Skeletal muscle satellite cell (primary cell): Measurements from ENCODE around the gene SPSB2.

Experiments used
- H3K27me3 ChIP-seq: 2 replicates; pipeline ENCODE4 v1.7.0; 2013; ENCODE audit warnings: low read length; ENCODE audit not compliant: control insufficient read depth, insufficient read depth
- H3K36me3 ChIP-seq: 2 replicates; pipeline ENCODE4 v1.7.0; 2013; ENCODE audit warnings: mild to moderate bottlenecking, control low read depth, low read length; ENCODE audit not compliant: insufficient read depth
- H3K4me1 ChIP-seq: 2 replicates; pipeline ENCODE4 v1.7.0; 2013; ENCODE audit warnings: low read length; ENCODE audit not compliant: control insufficient read depth, insufficient read depth
- H3K4me2 ChIP-seq: 2 replicates; pipeline ENCODE4 v1.7.0; 2013; ENCODE audit warnings: mild to moderate bottlenecking, low read length
- H3K4me3 ChIP-seq: 2 replicates; pipeline ENCODE4 v1.7.0; 2013; ENCODE audit warnings: low read length
- H3K9ac ChIP-seq: 2 replicates; pipeline ENCODE4 v1.7.0; 2013; ENCODE audit warnings: mild to moderate bottlenecking, low read depth, low read length, moderate library complexity
- H3K9me3 ChIP-seq: replicated peaks from 2 replicates; pipeline ENCODE4 v1.7.0; 2013; ENCODE audit warnings: mild to moderate bottlenecking, control low read depth, low read length

SPSB2 gene

GRCh38 chr12:6843118-6843902 is 29.8 kb downstream of the SPSB2 start:
- no peaks in the 10 kb centered on the region for H3K4me1 ChIP-seq
- no peaks in the 10 kb centered on the region for H3K9me3 ChIP-seq
- H3K9ac ChIP-seq: no peak overlapping the region
- H3K4me2 ChIP-seq: no peak overlapping the region
- no peaks in the 10 kb centered on the region for H3K27me3 ChIP-seq
- H3K36me3 ChIP-seq: peaks cover 59% of the 10 kb centered on the region
- no peak overlapping the region for H3K4me3 ChIP-seq

- Histone ChIP-seq H3K9me3 (no peaks in the 10 kb centered on the region), H3K4me3 (no peak overlapping the region), H3K36me3 (peaks cover 62% of the 10 kb centered on the region), H3K4me1 (no peaks in the 10 kb centered on the region), H3K4me2 (no peak overlapping the region), H3K9ac (no peak overlapping the region), H3K27me3 (no peaks in the 10 kb centered on the region)
Measured at GRCh38 chr12:6842075-6842474, 31.0 kb downstream of the SPSB2 start.

GRCh38 chr12:6840761-6841515 is 32.2 kb downstream of the SPSB2 start, which contains the start of gene GNB3:
TSS of gene GNB3 (plus strand) at chr12:6840925. CDS start at chr12:6841288, 363 bp downstream.
- no peak within 1 kb of the TSS for H3K9ac ChIP-seq
- no peaks in the 10 kb centered on the region for H3K9me3 ChIP-seq
- H3K36me3 ChIP-seq: peaks cover 63% of the 10 kb centered on the region
- no peak within 1 kb of the TSS for H3K4me2 ChIP-seq
- no peaks in the 10 kb centered on the region for H3K27me3 ChIP-seq
- H3K4me1 ChIP-seq: no peaks in the 10 kb centered on the region
- no peak within 1 kb of the TSS for H3K4me3 ChIP-seq

GRCh38 chr12:6840330-6840729 is 32.8 kb downstream of the SPSB2 start:
- Histone ChIP-seq H3K4me3 (no peak overlapping the region), H3K36me3 (peaks cover 58% of the 10 kb centered on the region), H3K4me1 (no peaks in the 10 kb centered on the region), H3K9me3 (no peaks in the 10 kb centered on the region), H3K27me3 (no peaks in the 10 kb centered on the region), H3K9ac (no peak overlapping the region), H3K4me2 (no peak overlapping the region)

- H3K4me3 ChIP-seq: no peak overlapping the region
- no peak overlapping the region for H3K9ac ChIP-seq
- H3K36me3 ChIP-seq: peaks cover 51% of the 10 kb centered on the region
- no peak overlapping the region for H3K4me2 ChIP-seq
- no peaks in the 10 kb centered on the region for H3K4me1 ChIP-seq
- H3K9me3 ChIP-seq: no peaks in the 10 kb centered on the region
- H3K27me3 ChIP-seq: no peaks in the 10 kb centered on the region
Measured at GRCh38 chr12:6839482-6840201, 33.5 kb downstream of the SPSB2 start.

GRCh38 chr12:6838854-6839253 is 34.2 kb downstream of the SPSB2 start:
- H3K4me1 ChIP-seq: no peaks in the 10 kb centered on the region
- peaks cover 56% of the 10 kb centered on the region for H3K36me3 ChIP-seq
- H3K4me2 ChIP-seq: no peak overlapping the region
- no peaks in the 10 kb centered on the region for H3K27me3 ChIP-seq
- no peak overlapping the region for H3K4me3 ChIP-seq
- H3K9ac ChIP-seq: no peak overlapping the region
- H3K9me3 ChIP-seq: no peaks in the 10 kb centered on the region

- H3K36me3 ChIP-seq: peaks cover 64% of the 10 kb centered on the region
- no peak overlapping the region for H3K9ac ChIP-seq
- H3K9me3 ChIP-seq: no peaks in the 10 kb centered on the region
- no peaks in the 10 kb centered on the region for H3K27me3 ChIP-seq
- no peaks in the 10 kb centered on the region for H3K4me1 ChIP-seq
- H3K4me2 ChIP-seq: no peak overlapping the region
- no peak overlapping the region for H3K4me3 ChIP-seq
Measured at GRCh38 chr12:6837370-6838060, 35.6 kb downstream of the SPSB2 start.

GRCh38 chr12:6836851-6837250 is 36.3 kb downstream of the SPSB2 start:
- no peak overlapping the region for H3K4me3 ChIP-seq
- H3K4me2 ChIP-seq: no peak overlapping the region
- no peaks in the 10 kb centered on the region for H3K27me3 ChIP-seq
- no peak overlapping the region for H3K9ac ChIP-seq
- peaks cover 70% of the 10 kb centered on the region for H3K36me3 ChIP-seq
- H3K9me3 ChIP-seq: no peaks in the 10 kb centered on the region
- no peaks in the 10 kb centered on the region for H3K4me1 ChIP-seq

GRCh38 chr12:6834873-6835272 is 38.2 kb downstream of the SPSB2 start:
- Histone ChIP-seq H3K27me3 (no peaks in the 10 kb centered on the region), H3K4me2 (no peak overlapping the region), H3K4me3 (no peak overlapping the region), H3K4me1 (peaks cover 4% of the 10 kb centered on the region), H3K36me3 (peaks cover 75% of the 10 kb centered on the region), H3K9me3 (no peaks in the 10 kb centered on the region), H3K9ac (no peak overlapping the region)

GRCh38 chr12:6834254-6834653 is 38.8 kb downstream of the SPSB2 start:
- Histone ChIP-seq H3K27me3 (no peaks in the 10 kb centered on the region), H3K9ac (no peak overlapping the region), H3K36me3 (peaks cover 70% of the 10 kb centered on the region), H3K4me1 (peaks cover 9% of the 10 kb centered on the region), H3K9me3 (no peaks in the 10 kb centered on the region), H3K4me2 (no peak overlapping the region), H3K4me3 (no peak overlapping the region)
